GM12874 (cell line): ENCODE measurements around the gene SMIM20.

Experiments
- CTCF ChIP-seq: IDR thresholded peaks from 2 replicates; pipeline ENCODE4 v1.5.1; 2011; ENCODE audit warnings: low read depth, mild to moderate bottlenecking, control low read depth, low read length, moderate library complexity; ENCODE audit not compliant: insufficient read depth

Gene SMIM20

GRCh38 chr4:25883565-25883964 is 30.5 kb upstream of the SMIM20 start:
- TF ChIP-seq CTCF = no peak

- TF ChIP-seq CTCF = no peak
These were observed 29.8 kb upstream of the SMIM20 start for GRCh38 chr4:25884031-25884782.

GRCh38 chr4:25888781-25889180 is 25.2 kb upstream of the SMIM20 start:
- no peak for TF ChIP-seq CTCF

GRCh38 chr4:25889589-25890503 is 24.2 kb upstream of the SMIM20 start:
- TF ChIP-seq CTCF = no peak

GRCh38 chr4:25890571-25891485 is 23.2 kb upstream of the SMIM20 start:
- no peak for TF ChIP-seq CTCF

GRCh38 chr4:25892796-25893195 is 21.2 kb upstream of the SMIM20 start:
- no peak for TF ChIP-seq CTCF
